BE2C (cell line): ENCODE results near the gene ZNF516.

Source experiments
- DNase-seq: peaks from one replicate; pipeline ENCODE4 v3.0.0-alpha.2; 2020
- H3K27me3 ChIP-seq: fragments of 250-450 bp; sonication (Bioruptor Pico); 2 replicates; pipeline ENCODE4 v1.5.1; 2020; ENCODE audit warnings: mild to moderate bottlenecking
- H3K36me3 ChIP-seq: fragments of 250-450 bp; sonication (Bioruptor Pico); 2 replicates; pipeline ENCODE4 v1.5.1; 2020; ENCODE audit warnings: mild to moderate bottlenecking
- H3K4me1 ChIP-seq: fragments of 250-450 bp; sonication (Bioruptor Pico); 2 replicates; pipeline ENCODE4 v1.5.1; 2020
- H3K4me3 ChIP-seq: 2 replicates; pipeline ENCODE4 v1.5.1; 2011; ENCODE audit warnings: low read depth, low read length
- H3K9me3 ChIP-seq: fragments of 250-450 bp; sonication (Bioruptor Pico); 2 replicates; pipeline ENCODE4 v1.5.1; 2020
- TF ChIP-seq, protein P1 (sequence below): IDR thresholded peaks from 2 replicates; pipeline ENCODE4 v1.5.1; 2012; ENCODE audit warnings: mild to moderate bottlenecking, low read depth, low read length

Gene ZNF516

DNA sequence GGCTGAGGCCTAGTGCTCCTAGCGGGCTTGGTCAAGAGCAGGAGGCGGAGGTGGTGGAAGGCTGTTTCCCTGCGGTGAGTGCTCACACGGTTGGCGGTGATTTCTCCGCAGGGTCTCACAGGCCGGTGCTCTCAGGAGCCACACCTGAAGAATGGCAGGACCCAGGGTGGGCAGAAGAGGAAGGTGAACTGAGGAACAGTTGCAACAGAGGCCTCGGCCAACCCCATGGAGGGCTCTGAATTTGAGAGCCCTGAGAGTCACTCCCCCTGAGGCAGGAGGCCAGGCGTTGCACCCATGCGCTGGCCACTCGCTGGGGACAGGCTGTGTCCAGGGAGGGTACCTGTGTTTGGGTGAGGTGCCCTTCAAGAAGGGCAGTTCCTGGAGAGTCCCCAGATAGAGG, 35.3 kb upstream of the ZNF516 start:
- H3K36me3 ChIP-seq = no peaks in the 10 kb centered on the region
- H3K4me1 ChIP-seq = no peaks in the 10 kb centered on the region
- no peak overlapping the region for H3K4me3 ChIP-seq
- no peak for DNase-seq
- no peaks in the 10 kb centered on the region for H3K9me3 ChIP-seq
- no peaks in the 10 kb centered on the region for H3K27me3 ChIP-seq
- TF ChIP-seq, protein P1, sequence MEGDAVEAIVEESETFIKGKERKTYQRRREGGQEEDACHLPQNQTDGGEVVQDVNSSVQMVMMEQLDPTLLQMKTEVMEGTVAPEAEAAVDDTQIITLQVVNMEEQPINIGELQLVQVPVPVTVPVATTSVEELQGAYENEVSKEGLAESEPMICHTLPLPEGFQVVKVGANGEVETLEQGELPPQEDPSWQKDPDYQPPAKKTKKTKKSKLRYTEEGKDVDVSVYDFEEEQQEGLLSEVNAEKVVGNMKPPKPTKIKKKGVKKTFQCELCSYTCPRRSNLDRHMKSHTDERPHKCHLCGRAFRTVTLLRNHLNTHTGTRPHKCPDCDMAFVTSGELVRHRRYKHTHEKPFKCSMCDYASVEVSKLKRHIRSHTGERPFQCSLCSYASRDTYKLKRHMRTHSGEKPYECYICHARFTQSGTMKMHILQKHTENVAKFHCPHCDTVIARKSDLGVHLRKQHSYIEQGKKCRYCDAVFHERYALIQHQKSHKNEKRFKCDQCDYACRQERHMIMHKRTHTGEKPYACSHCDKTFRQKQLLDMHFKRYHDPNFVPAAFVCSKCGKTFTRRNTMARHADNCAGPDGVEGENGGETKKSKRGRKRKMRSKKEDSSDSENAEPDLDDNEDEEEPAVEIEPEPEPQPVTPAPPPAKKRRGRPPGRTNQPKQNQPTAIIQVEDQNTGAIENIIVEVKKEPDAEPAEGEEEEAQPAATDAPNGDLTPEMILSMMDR = no peak

DNA sequence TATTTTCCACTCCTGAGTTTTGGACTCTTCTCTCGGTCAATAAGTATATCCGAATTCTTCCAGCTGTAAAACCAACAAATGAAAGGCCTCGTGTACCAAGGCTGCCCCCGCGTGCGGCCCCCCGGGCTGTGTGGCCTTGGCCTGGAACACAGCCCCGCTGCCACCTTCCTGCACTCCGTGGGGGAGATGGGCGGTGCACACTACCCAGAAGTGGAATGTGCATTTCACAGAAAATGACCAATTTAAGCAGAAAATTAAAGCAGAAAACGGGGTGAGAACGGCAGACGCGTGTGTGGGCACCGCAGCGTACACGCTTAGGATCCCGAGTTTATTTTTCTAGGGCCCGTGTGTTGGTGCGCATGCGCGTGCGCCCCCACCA, 34.4 kb upstream of the ZNF516 start:
- no peaks in the 10 kb centered on the region for H3K4me1 ChIP-seq
- DNase-seq = no peak
- no peaks in the 10 kb centered on the region for H3K27me3 ChIP-seq
- H3K36me3 ChIP-seq = no peaks in the 10 kb centered on the region
- TF ChIP-seq, protein P1 = no peak
- H3K9me3 ChIP-seq = no peaks in the 10 kb centered on the region
- no peak overlapping the region for H3K4me3 ChIP-seq

DNA sequence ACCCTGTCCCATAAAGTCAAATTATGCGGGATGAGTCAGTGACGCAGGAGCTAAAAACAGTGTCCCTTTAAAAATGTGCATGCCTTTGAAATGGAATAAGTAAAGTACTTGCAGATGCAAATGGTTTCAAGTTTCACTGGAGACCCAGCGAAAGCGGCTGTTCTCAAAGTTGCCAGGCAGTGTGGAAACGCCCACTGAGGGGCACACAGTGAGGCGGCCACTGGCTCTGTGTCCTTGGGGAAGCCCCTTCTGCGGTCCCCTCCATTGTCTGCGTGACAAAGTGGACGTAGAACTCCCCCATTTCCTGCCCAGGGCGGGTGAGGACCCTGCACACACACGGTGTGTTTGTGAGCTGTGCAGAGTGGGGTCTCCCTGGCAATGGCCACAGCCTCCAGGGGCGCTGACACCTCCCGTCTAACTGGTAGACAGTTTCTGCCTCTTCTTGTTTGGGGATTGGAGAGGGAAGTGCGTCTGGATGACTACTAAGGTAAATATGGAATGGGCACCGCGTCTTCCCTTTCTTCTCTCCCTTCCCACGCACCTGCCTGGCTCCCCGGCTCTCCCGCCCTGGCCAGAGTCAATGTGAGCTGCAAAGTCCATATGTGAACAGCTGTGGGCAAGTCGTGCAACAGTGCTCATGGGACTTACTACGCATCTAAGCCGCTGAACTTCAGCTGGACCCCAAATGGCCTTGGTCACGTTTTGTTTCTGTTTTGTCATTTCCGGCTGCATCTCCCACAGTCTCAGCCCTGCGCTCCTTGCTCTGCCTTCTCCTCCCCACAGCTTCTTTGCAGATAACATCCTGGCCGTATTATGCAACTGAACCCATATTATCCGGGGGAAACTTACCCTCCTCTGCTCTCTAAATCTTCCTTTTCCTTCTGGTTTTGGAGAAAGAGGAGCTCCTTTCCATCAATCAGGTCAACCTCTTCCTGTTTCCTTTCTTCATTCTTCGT, 33.7 kb upstream of the ZNF516 start:
- Histone ChIP-seq H3K9me3 (no peaks in the 10 kb centered on the region), H3K4me1 (no peaks in the 10 kb centered on the region), H3K27me3 (no peaks in the 10 kb centered on the region), H3K4me3 (no peak overlapping the region), H3K36me3 (no peaks in the 10 kb centered on the region)
- no peak for DNase-seq
- TF ChIP-seq, protein P1 = no peak

DNA sequence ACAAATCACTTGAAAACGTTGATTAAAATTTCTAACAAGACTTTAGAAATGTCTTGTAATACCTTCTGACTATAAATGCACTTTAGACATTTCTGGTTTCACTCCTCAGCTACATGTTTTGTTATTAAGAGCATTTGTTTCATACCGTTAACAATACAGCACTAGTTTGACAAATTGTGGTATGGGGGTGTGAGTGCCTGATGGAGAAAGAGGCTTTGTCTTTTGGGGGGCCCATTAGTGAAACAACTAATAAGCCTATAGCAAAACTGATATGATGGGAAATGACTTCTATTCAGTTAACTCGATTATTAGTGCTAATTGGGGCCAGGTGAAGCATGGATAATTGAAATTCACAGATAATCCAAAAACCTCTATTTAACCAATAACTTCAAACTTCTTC, 30.9 kb upstream of the ZNF516 start:
- H3K4me1 ChIP-seq = no peaks in the 10 kb centered on the region
- H3K36me3 ChIP-seq = no peaks in the 10 kb centered on the region
- no peak overlapping the region for H3K4me3 ChIP-seq
- H3K27me3 ChIP-seq = no peaks in the 10 kb centered on the region
- no peak for DNase-seq
- TF ChIP-seq, protein P1 = no peak
- no peaks in the 10 kb centered on the region for H3K9me3 ChIP-seq

DNA sequence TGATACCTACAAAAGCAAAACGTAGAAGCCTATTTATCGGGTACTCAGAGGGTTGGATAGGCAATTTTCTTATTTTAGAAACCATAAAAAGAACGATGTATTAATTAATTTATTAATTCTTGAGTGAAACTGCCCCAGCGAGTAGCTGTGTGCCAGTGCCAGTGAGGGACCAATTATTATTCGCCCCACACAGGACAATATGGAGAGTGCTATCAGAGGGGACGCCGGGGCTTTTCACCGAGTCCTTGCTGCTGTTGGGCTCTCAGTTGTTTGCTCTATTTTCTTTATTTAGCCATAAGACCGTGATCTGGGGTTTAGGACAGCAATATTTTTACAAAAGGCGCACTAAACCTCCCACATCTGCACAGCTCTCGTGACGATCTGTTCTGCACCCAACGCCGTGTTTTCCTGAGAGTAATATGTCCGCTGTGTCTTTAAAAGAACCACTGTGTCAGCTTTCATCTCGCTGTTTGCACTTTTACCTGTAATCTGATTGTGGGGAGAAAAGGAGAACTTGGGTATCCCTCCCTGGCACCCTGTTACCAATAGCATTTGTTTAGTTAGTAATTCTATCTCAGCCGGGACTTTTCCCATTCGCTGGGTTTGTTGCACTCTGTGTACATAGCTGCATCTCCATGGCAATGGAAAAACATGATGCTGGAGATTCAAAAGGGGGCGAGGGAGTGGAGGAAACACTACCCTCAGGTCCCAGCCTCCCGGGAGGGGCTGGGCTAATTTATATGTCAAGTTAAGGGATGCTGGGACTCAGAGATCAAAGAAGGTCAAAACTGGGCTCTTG, 30.1 kb upstream of the ZNF516 start:
- Histone ChIP-seq H3K4me3 (peak overlapping the region; percentile 76), H3K9me3 (no peaks in the 10 kb centered on the region), H3K27me3 (no peaks in the 10 kb centered on the region), H3K36me3 (no peaks in the 10 kb centered on the region), H3K4me1 (no peaks in the 10 kb centered on the region)
- no peak for DNase-seq
- TF ChIP-seq, protein P1 = no peak

DNA sequence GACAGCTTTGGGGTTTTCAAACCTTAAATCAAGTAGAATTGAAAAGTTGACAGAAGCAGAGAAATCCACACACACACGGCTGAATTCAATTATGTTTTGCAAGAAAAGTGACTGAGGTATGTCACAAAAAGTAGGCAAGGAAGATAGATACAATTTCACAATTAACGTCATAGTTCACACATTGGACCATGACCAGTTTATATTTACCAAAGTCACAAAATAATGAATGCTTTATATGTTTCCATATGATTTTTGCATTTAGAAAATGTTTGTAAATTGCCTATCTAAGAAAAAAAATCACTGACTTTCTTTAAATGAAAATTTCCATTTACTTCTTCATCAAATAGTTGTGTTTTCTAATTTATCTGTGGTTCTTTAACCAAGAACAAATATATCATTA, 29.4 kb upstream of the ZNF516 start:
- no peak for DNase-seq
- Histone ChIP-seq H3K27me3 (no peaks in the 10 kb centered on the region), H3K36me3 (no peaks in the 10 kb centered on the region), H3K9me3 (no peaks in the 10 kb centered on the region), H3K4me3 (peak overlapping the region; percentile 76; the same call in 1 of the 2 replicates), H3K4me1 (no peaks in the 10 kb centered on the region)
- TF ChIP-seq, protein P1 = no peak
